ENCODE results near the gene ADIPOR2. TPM values are rescaled to one million over a fixed set of nuclear protein-coding genes. Genes with fewer than 3 reads are reported as not detected.

Gene ADIPOR2
- total and polyA plus RNA-seq, 2 donors (not counting 1 experiment from before 2014, with no cell fraction given), result 9.2 to 35.9 TPM

GRCh38 chr12:1806301-1807086 is 115.6 kb downstream of the ADIPOR2 start:
- Histone ChIP-seq H3K4me3 (ENCODE audit: control extremely low read depth in 1 of 5, extremely low read depth in 1 of 5, insufficient read depth in 1 of 5, low read depth in 2 of 5, low read length in 4 of 5) (no peak overlapping the region), H3K9me3 (ENCODE audit: control extremely low read depth in 1 of 3, control insufficient read depth in 2 of 3, insufficient read depth in 1 of 3, low read length in 2 of 3) (peaks cover 0 to 11% (median 0%) of the 10 kb centered on the region in 3 donors), H3K79me2 (ENCODE audit: control insufficient read depth, insufficient read depth, low read length) (no peaks in the 10 kb centered on the region), H3K4me2 (replicated peaks; ENCODE audit: low read depth, low read length, poor library complexity, severe bottlenecking) (no peak overlapping the region), H3K27me3 (replicated peaks in 1 of 4; ENCODE audit: control extremely low read depth in 1 of 4, control insufficient read depth in 3 of 4, insufficient read depth in 4 of 4, low read length in 3 of 4) (no peaks in the 10 kb centered on the region), H2AFZ (ENCODE audit: insufficient read depth, low read depth, low read length, poor library complexity, severe bottlenecking) (peak overlapping the region; percentile 91), H3K36me3 (replicated peaks in 1 of 2; ENCODE audit: control extremely low read depth in 1 of 2, control insufficient read depth in 1 of 2, extremely low read depth in 1 of 2, insufficient read depth in 2 of 2, low read length in 1 of 2) (no peaks in the 10 kb centered on the region), H3K4me1 (ENCODE audit: control insufficient read depth in 2 of 2, insufficient read depth in 2 of 2, low read length in 2 of 2) (peaks cover 0 to 8% of the 10 kb centered on the region in 2 donors), H3K9ac (ENCODE audit: low read length) (no peak overlapping the region), H4K20me1 (ENCODE audit: control insufficient read depth, insufficient read depth, low read length, poor library complexity, severe bottlenecking) (no peaks in the 10 kb centered on the region), H3K27ac (ENCODE audit: low read length in 2 of 2) (no peak overlapping the region)
- DNase-seq, result no peak
- no peak for ATAC-seq (ENCODE audit: low read depth)
- Mint-ChIP-seq H3K9me3 (ENCODE audit: insufficient read depth) (peaks cover 2% of the 10 kb centered on the region), H3K27ac (no peak overlapping the region), H3K4me3 (no peak overlapping the region), H3K27me3 (no peaks in the 10 kb centered on the region), H3K4me1 (peaks cover 9% of the 10 kb centered on the region)
- POLR2A ChIA-PET, result interaction anchor here (1.4 kb wide), 1 partner anchor 8 kb away, joined by 3 read pairs; no protein-coding TSS in a partner anchor
- intact Hi-C loops (cut with micrococcal nuclease), result loop anchor here (10.0 kb wide), 1 partner anchor 1422 kb away; the partner anchor contains the start of gene KDM5A
- TF ChIP-seq EZH2 (IDR thresholded peaks at IDR 0.05; ENCODE audit: borderline replicate concordance, insufficient read depth, low read depth, low read length, poor library complexity, severe bottlenecking), result no peak
- no peak for TF ChIP-seq CTCF (IDR thresholded peaks at IDR 0.05)
- WGBS (ENCODE audit: insufficient coverage), result 87% methylated on average over 7 of the region's 7 CpGs
- CTCF ChIA-PET, result interaction anchor here (0.8 to 2.0 kb wide), 2 partner anchors 15 to 134 kb away, joined by 3 to 6 read pairs; no protein-coding TSS in a partner anchor

Measured in B cell (primary cell).